Uterine smooth muscle cell (primary cell): ENCODE results near the gene METTL13. TPM values are rescaled to one million over a fixed set of nuclear protein-coding genes. Genes with fewer than 3 reads are reported as not detected.

ENCODE experiments used
- total RNA-seq: library from RNA; depleted of rRNA; stranded (reverse); fragments of >200 nt; gene quantifications from 2 replicates; pipeline ENCODE4 v1.2.3, GENCODE V29; 2014

The METTL13 gene, protein sequence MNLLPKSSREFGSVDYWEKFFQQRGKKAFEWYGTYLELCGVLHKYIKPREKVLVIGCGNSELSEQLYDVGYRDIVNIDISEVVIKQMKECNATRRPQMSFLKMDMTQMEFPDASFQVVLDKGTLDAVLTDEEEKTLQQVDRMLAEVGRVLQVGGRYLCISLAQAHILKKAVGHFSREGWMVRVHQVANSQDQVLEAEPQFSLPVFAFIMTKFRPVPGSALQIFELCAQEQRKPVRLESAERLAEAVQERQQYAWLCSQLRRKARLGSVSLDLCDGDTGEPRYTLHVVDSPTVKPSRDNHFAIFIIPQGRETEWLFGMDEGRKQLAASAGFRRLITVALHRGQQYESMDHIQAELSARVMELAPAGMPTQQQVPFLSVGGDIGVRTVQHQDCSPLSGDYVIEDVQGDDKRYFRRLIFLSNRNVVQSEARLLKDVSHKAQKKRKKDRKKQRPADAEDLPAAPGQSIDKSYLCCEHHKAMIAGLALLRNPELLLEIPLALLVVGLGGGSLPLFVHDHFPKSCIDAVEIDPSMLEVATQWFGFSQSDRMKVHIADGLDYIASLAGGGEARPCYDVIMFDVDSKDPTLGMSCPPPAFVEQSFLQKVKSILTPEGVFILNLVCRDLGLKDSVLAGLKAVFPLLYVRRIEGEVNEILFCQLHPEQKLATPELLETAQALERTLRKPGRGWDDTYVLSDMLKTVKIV
- total RNA-seq = 22.7 and 38.5 TPM in 2 replicates

DNA sequence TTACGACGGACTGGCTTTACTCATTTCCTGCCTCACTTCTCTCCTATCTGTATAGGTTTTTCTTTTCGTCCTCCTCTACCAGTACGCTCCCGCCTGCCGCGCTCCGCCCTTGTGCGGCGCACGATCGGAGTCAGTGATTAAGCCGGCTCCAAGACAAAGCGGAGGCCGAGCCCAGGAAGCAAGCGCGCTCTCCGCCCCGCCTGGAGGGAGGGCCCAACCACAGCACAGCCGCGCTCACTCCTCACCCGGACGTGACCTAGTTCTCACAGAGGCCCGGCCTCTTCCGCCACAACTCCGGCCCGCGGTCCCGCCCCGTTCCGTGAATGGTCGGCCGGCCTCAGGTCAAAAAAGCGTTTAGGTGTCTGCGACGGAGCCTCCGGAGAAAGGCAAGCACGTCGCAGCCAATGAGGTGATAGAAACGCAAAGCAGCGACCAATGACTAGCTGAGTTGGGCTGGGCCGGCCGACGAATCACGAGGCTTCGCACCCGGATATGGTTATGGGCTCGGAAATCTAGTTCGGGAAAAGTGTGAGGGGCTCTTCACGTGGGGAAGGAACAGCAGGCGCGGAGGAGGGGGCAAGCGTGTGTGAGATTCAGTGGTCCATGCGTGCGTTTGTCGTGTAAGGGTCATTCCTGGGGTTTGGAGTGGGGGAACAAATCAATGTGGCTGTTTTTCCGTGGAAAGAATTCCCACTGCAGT lies at the start of gene METTL13:
Gene METTL13 (plus strand): TSS at position 485 of the 700 bp plus-strand sequence. CDS start 308 bp downstream, outside the sequence.

DNA sequence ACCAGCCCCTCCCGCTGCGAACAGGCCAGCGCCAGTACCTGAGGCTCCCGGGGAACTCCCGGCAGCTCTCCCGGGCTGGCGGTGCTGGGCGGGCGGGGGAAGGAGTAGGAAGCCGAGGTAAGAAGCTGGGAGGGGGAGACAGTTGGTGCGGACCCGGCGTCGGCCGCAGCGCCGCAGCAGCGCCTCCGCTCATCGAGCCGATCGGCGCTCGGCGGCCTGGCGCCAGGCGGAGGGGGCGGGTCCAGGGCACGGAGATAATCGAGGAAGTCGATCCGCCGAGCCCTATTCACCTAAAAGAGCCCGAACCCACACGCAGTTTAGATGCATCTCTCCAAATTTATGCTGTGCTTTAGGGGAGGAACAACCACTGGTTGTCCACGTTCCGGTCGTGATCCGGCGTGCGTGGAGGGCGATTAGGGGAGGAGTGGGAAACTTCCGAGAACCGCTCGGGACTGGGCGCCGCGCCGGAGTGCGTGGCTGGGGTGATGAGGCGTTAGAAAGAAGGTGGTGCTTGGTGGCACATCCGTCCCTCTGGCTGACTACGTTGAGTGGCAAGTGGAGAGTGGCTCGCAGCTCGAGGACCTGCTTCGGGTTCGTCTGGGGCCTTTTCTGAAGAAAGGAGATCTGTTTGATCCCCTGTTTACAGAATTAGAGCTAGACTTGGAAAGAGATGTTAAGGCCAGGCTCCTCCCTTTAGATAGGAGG lies 39.4 kb upstream of the METTL13 start, which contains the start of gene VAMP4:
Gene VAMP4 (minus strand): TSS at position 194 of the 705 bp plus-strand sequence. CDS start 3,651 bp downstream, outside the sequence.

DNA sequence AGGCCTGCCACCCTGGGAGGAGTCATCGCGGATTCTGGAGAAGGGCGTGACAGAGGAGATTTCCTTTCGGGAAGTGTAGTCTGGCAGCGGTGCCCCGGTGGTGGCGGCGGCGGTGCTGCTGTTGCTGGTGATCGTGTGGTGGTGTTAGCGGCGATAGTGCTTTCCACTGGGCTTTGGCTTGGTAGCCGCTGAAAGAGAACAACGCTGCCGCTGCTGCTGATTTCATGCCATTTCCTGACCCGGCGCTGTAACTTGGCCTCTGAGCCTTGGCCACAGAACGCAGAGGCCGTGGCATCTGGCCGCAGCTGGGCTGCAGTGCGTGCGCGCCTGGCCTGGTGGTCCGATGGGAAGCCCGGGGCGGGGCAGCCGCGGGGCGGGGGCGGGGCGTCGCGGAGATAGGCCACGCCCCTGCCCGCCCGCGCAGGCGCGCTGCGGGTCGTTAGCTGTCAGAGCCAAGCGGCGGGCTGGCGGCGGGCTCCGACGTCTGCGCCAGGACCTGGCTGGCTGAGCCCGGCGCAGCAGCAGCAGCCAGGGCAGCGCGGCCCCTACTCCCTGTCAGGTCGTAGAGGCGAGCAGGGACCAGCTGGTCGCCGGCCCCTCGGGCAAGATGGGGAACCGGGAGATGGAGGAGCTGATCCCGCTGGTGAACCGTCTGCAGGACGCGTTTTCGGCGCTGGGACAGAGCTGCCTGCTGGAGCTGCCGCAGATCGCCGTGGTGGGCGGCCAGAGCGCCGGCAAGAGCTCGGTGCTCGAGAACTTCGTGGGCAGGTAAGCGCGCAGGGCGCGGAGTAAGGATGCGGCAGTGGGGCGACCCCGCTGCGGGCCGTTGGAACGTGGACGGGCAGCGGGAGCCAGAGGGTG lies 59.8 kb downstream of the METTL13 start, which contains the start of gene DNM3:
Gene DNM3 (plus strand): TSS at position 449 of the 861 bp plus-strand sequence. CDS start 159 bp downstream, at position 608.

Other genes with a start within 250 kb of the METTL13 start
- not detected in 2 replicates for gene MYOCOS, start 159.4 kb upstream of the METTL13 start, total RNA-seq
- gene MYOC, start 129.0 kb upstream of the METTL13 start, total RNA-seq = 0.11 and 0.25 TPM in 2 replicates
- 8.1 and 10.3 TPM in 2 replicates for gene VAMP4, start 39.6 kb upstream of the METTL13 start, total RNA-seq
- 1.1 and 2.1 TPM in 2 replicates for gene DNM3, start 59.8 kb downstream of the METTL13 start, total RNA-seq